ENCODE measurements around the gene POU6F2.
A peak's percentile ranks its signal among the peaks of the same experiment; 100 is the strongest.

POU6F2 gene

DNA sequence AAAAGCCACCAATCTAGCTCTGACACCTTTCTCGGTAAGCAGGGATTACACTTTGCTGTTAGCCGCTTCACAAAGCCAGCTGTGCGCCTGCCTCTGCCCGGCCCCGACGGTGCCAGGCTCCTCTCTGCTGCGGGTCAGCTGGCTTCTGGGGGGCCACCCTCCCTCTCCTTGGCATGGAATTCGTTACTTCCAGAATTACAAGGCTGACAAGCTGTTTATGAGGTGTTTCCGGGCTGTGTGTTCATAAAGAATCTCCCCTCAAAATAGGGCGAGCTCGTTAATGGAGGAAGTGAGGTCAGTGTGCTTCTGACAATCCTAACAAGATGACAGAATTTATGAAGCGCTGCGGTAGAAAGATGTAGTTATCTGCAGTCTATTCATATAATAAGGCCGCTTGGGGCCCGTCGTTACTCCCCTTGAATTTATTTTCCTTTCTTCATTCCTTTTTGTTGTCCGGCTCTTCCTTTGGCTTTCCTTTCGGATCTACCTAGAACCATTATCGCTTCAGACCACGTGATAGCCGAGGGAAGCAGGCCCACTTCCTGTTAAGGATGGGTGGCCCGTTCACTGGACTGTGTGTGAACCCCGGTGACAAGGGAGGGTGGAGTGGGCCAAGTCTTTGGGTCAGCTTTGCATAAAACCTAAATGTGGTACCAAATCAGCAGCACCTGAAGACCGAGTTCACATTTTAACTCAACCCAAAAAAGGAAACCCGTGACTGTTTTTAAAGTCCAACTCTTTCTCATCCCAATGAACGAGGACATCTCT lies 315.5 kb downstream of the POU6F2 start:
- Histone ChIP-seq H3K27ac (ENCODE audit: low read length) (no peak overlapping the region), H3K4me1 (ENCODE audit: control insufficient read depth, insufficient read depth, low read length) (no peaks in the 10 kb centered on the region), H3K9ac (ENCODE audit: low read length in 2 of 2) (no peak overlapping the region), H3K4me3 (ENCODE audit: low read length in 2 of 2) (no peak overlapping the region), H3K36me3 (ENCODE audit: control insufficient read depth in 2 of 2, insufficient read depth in 2 of 2, low read length in 2 of 2) (no peaks in the 10 kb centered on the region), H3K27me3 (ENCODE audit: control insufficient read depth in 1 of 2, insufficient read depth in 2 of 2, low read length in 2 of 2) (no peaks in the 10 kb centered on the region), H3K9me3 (ENCODE audit: control insufficient read depth in 2 of 2, low read length in 2 of 2) (no peaks in the 10 kb centered on the region)

- Histone ChIP-seq H3K9me3 (ENCODE audit: control insufficient read depth in 2 of 2, low read length in 2 of 2) (no peaks in the 10 kb centered on the region), H3K9ac (ENCODE audit: low read length in 2 of 2) (no peak overlapping the region), H3K36me3 (ENCODE audit: control insufficient read depth in 2 of 2, insufficient read depth in 2 of 2, low read length in 2 of 2) (no peaks in the 10 kb centered on the region), H3K27me3 (ENCODE audit: control insufficient read depth in 1 of 2, insufficient read depth in 2 of 2, low read length in 2 of 2) (no peaks in the 10 kb centered on the region), H3K4me3 (ENCODE audit: low read length in 2 of 2) (no peak overlapping the region), H3K4me1 (ENCODE audit: control insufficient read depth, insufficient read depth, low read length) (no peaks in the 10 kb centered on the region), H3K27ac (ENCODE audit: low read length) (no peak overlapping the region)
Observed at GRCh38 chr7:39294022-39294421, 316.3 kb downstream of the POU6F2 start.

DNA sequence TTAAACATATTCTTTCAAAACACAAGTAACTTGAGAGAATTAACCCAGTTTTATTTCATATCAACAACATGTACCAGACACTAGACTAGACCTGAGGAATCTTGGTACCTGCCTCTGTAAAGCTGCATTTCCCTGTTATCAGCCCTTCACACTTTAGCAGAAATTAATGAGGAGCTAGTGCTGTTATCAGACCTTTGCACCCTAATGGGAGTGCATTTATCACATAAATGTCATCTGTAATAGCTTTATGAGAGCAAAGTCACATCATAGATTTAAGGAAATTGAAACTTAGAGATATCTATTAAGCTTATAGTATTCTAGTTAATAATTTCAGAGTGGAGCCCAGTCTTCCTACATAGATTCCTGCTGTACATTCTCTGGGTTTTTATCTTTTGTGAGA lies 318.1 kb downstream of the POU6F2 start:
- H3K36me3 ChIP-seq (ENCODE audit: control insufficient read depth in 2 of 2, insufficient read depth in 2 of 2, low read length in 2 of 2): no peaks in the 10 kb centered on the region
- no peak overlapping the region for H3K9ac ChIP-seq (ENCODE audit: low read length in 2 of 2)
- no peaks in the 10 kb centered on the region for H3K27me3 ChIP-seq (ENCODE audit: control insufficient read depth in 1 of 2, insufficient read depth in 2 of 2, low read length in 2 of 2)
- H3K27ac ChIP-seq (ENCODE audit: low read length): no peak overlapping the region
- no peak overlapping the region for H3K4me3 ChIP-seq (ENCODE audit: low read length in 2 of 2)
- H3K4me1 ChIP-seq (ENCODE audit: control insufficient read depth, insufficient read depth, low read length): no peaks in the 10 kb centered on the region
- no peaks in the 10 kb centered on the region for H3K9me3 ChIP-seq (ENCODE audit: control insufficient read depth in 2 of 2, low read length in 2 of 2)

- no peaks in the 10 kb centered on the region for H3K9me3 ChIP-seq (ENCODE audit: control insufficient read depth in 2 of 2, low read length in 2 of 2)
- no peak overlapping the region for H3K9ac ChIP-seq (ENCODE audit: low read length in 2 of 2)
- peak overlapping the region; percentile 47 for H3K27ac ChIP-seq (ENCODE audit: low read length)
- H3K4me1 ChIP-seq (ENCODE audit: control insufficient read depth, insufficient read depth, low read length): no peaks in the 10 kb centered on the region
- no peaks in the 10 kb centered on the region for H3K27me3 ChIP-seq (ENCODE audit: control insufficient read depth in 1 of 2, insufficient read depth in 2 of 2, low read length in 2 of 2)
- no peaks in the 10 kb centered on the region for H3K36me3 ChIP-seq (ENCODE audit: control insufficient read depth in 2 of 2, insufficient read depth in 2 of 2, low read length in 2 of 2)
- peak overlapping the region in 1 of 2 donors; percentile 40 for H3K4me3 ChIP-seq (ENCODE audit: low read length in 2 of 2)
Observed at GRCh38 chr7:39299695-39300094, 322.0 kb downstream of the POU6F2 start.

DNA sequence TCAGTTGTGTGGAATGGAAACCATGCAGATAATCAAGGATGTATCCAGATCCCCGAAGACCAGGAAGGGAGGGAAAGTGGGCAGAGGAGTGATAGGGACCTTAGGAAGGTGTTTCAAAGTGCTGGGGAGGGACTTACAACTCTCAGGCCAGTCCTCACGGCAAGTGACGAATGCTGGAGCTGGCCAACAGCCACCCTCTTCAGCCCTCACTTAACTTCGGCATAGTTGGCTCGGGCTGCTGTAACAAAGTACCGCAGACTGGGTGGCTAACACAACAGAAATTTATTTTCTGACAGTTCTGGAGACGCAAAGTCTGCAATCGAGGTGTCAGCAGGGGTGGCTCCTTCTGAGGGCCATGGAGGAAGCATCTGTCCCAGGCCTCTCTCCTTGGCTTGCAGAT lies 322.6 kb downstream of the POU6F2 start:
- Histone ChIP-seq H3K4me3 (ENCODE audit: low read length in 2 of 2) (peak overlapping the region in 1 of 2 donors; percentile 40), H3K4me1 (ENCODE audit: control insufficient read depth, insufficient read depth, low read length) (no peaks in the 10 kb centered on the region), H3K9me3 (ENCODE audit: control insufficient read depth in 2 of 2, low read length in 2 of 2) (no peaks in the 10 kb centered on the region), H3K27me3 (ENCODE audit: control insufficient read depth in 1 of 2, insufficient read depth in 2 of 2, low read length in 2 of 2) (no peaks in the 10 kb centered on the region), H3K27ac (ENCODE audit: low read length) (peak overlapping the region; percentile 47), H3K36me3 (ENCODE audit: control insufficient read depth in 2 of 2, insufficient read depth in 2 of 2, low read length in 2 of 2) (no peaks in the 10 kb centered on the region), H3K9ac (ENCODE audit: low read length in 2 of 2) (no peak overlapping the region)

DNA sequence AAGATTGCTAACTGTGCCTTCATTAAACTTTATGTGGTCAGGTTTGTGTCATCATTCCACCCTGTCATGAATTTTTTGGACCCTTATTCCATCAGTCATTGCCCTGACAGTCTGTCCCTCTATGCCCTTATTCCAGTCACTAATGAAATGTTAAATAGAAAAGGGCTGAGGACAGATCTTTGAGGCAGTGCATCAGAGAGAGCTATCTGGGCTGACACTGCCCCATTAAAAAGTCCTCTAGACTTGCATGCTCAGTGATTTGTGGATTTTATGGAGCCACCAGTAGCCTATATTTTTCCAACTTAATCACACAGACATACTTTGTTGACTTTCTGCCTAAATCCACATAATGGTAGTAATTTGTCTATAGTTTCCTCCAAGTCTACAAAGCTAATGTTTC lies 323.8 kb downstream of the POU6F2 start:
- Histone ChIP-seq H3K4me3 (ENCODE audit: low read length in 2 of 2) (no peak overlapping the region), H3K27me3 (ENCODE audit: control insufficient read depth in 1 of 2, insufficient read depth in 2 of 2, low read length in 2 of 2) (no peaks in the 10 kb centered on the region)

GRCh38 chr7:39304178-39304577 lies 326.5 kb downstream of the POU6F2 start:
- Histone ChIP-seq H3K27ac (ENCODE audit: low read length) (no peak overlapping the region), H3K27me3 (ENCODE audit: control insufficient read depth in 1 of 2, insufficient read depth in 2 of 2, low read length in 2 of 2) (no peaks in the 10 kb centered on the region), H3K4me1 (ENCODE audit: control insufficient read depth, insufficient read depth, low read length) (no peaks in the 10 kb centered on the region), H3K36me3 (ENCODE audit: control insufficient read depth in 2 of 2, insufficient read depth in 2 of 2, low read length in 2 of 2) (no peaks in the 10 kb centered on the region), H3K9ac (ENCODE audit: low read length in 2 of 2) (no peak overlapping the region), H3K4me3 (ENCODE audit: low read length in 2 of 2) (no peak overlapping the region), H3K9me3 (ENCODE audit: control insufficient read depth in 2 of 2, low read length in 2 of 2) (no peaks in the 10 kb centered on the region)

More for the DNA sequence above, 323.8 kb downstream of the POU6F2 start:
- H3K4me1 ChIP-seq (ENCODE audit: control insufficient read depth, insufficient read depth, low read length): no peaks in the 10 kb centered on the region
- no peaks in the 10 kb centered on the region for H3K36me3 ChIP-seq (ENCODE audit: control insufficient read depth in 2 of 2, insufficient read depth in 2 of 2, low read length in 2 of 2)
- no peak overlapping the region for H3K27ac ChIP-seq (ENCODE audit: low read length)
- no peak overlapping the region for H3K9ac ChIP-seq (ENCODE audit: low read length in 2 of 2)
- no peaks in the 10 kb centered on the region for H3K9me3 ChIP-seq (ENCODE audit: control insufficient read depth in 2 of 2, low read length in 2 of 2)

DNA sequence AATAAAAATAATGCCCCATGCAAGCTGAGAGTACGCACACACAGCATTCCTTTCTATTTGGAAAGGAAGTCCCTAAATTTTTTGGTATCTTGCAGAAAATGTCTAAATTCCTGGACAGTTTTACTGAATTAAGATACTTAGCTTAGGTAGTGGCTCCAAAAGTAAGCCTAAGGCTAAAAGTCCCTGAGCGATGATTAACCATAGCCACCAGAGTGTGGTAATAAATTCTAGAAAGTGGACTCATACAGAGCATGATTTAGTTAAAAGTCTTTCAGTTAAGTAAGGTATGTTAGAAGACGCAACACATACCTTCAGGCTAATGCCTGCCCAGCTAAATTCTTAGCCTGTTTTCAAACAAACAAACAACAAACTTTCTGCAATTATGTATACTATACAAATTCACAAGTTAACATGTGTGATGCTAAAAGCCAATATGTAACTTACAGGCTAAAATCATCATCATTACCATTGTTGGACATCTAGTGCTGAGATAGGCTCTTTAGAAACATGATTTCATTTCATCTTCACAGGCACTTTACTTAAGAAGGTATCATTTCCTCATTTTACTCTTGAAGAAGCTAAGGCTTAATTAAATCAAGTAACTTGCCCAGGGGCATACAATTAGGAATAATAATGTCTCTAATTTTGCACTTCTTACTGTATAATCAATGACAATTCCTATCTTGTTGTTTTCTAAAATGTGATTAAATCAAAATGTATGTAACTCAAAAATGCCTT lies 327.1 kb downstream of the POU6F2 start:
- Histone ChIP-seq H3K4me1 (ENCODE audit: control insufficient read depth, insufficient read depth, low read length) (no peaks in the 10 kb centered on the region), H3K9me3 (ENCODE audit: control insufficient read depth in 2 of 2, low read length in 2 of 2) (no peaks in the 10 kb centered on the region), H3K27me3 (ENCODE audit: control insufficient read depth in 1 of 2, insufficient read depth in 2 of 2, low read length in 2 of 2) (no peaks in the 10 kb centered on the region), H3K4me3 (ENCODE audit: low read length in 2 of 2) (no peak overlapping the region), H3K9ac (ENCODE audit: low read length in 2 of 2) (no peak overlapping the region), H3K27ac (ENCODE audit: low read length) (no peak overlapping the region), H3K36me3 (ENCODE audit: control insufficient read depth in 2 of 2, insufficient read depth in 2 of 2, low read length in 2 of 2) (no peaks in the 10 kb centered on the region)

GRCh38 chr7:39306016-39306570 lies 328.4 kb downstream of the POU6F2 start:
- Histone ChIP-seq H3K4me3 (ENCODE audit: low read length in 2 of 2) (no peak overlapping the region), H3K9me3 (ENCODE audit: control insufficient read depth in 2 of 2, low read length in 2 of 2) (no peaks in the 10 kb centered on the region), H3K36me3 (ENCODE audit: control insufficient read depth in 2 of 2, insufficient read depth in 2 of 2, low read length in 2 of 2) (no peaks in the 10 kb centered on the region), H3K27me3 (ENCODE audit: control insufficient read depth in 1 of 2, insufficient read depth in 2 of 2, low read length in 2 of 2) (no peaks in the 10 kb centered on the region), H3K4me1 (ENCODE audit: control insufficient read depth, insufficient read depth, low read length) (no peaks in the 10 kb centered on the region), H3K27ac (ENCODE audit: low read length) (no peak overlapping the region), H3K9ac (ENCODE audit: low read length in 2 of 2) (no peak overlapping the region)

DNA sequence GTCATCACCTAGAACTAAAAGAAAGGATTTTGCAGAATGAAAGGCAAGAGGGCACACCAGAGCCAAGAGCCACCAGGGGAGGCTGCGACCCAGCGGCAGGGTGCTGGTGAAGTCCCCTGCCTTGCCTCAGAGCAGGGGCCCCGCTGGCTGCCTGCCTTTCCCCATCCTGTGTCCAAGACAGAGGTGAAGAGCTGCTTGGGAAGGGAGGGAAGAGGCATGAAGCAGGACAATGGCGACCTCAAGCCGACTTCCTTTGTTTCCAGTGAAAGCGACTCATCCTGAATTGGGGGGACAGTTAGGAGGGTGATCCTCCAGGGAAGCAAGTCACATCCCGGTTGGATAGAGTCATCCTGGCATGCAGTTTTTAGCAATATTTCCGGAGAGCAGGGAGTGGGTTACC lies 333.0 kb downstream of the POU6F2 start:
- H3K4me1 ChIP-seq (ENCODE audit: control insufficient read depth, insufficient read depth, low read length): no peaks in the 10 kb centered on the region
- H3K27ac ChIP-seq (ENCODE audit: low read length): no peak overlapping the region
- H3K4me3 ChIP-seq (ENCODE audit: low read length in 2 of 2): no peak overlapping the region
- H3K9ac ChIP-seq (ENCODE audit: low read length in 2 of 2): no peak overlapping the region
- no peaks in the 10 kb centered on the region for H3K27me3 ChIP-seq (ENCODE audit: control insufficient read depth in 1 of 2, insufficient read depth in 2 of 2, low read length in 2 of 2)
- no peaks in the 10 kb centered on the region for H3K9me3 ChIP-seq (ENCODE audit: control insufficient read depth in 2 of 2, low read length in 2 of 2)
- H3K36me3 ChIP-seq (ENCODE audit: control insufficient read depth in 2 of 2, insufficient read depth in 2 of 2, low read length in 2 of 2): no peaks in the 10 kb centered on the region
